ENCODE data around the gene PDE8A. TPM values are rescaled to one million over a fixed set of nuclear protein-coding genes. Genes with fewer than 3 reads are reported as not detected.

Gene PDE8A
- total and polyA plus RNA-seq, 7 donors: 27.8 to 45.5 (median 39.0) TPM

DNA sequence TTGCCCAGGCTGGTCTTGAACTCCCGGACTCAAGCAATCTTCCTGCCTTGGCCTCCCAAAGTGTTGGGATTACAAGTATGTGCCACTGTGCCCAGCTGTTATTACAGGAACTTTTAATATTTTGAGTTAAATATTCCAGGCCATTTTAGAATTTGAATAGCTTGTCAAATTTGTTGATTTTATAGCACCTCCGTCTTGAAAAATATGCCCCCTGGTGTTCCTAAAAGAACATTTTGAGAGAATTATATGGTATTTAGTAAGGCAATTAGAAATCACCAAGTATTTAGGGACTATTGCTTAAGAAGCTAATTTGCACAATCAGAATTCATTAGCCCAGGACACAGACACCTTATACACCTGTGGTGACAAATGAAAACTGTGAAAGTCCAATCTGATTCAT is 23.7 kb downstream of the PDE8A start:
- no peak overlapping the region for H3K27ac ChIP-seq
- H3K4me1 ChIP-seq: peaks cover 0 to 54% (median 46%) of the 10 kb centered on the region in 4 donors
- H3K9me3 ChIP-seq: no peaks in the 10 kb centered on the region
- H3K36me3 ChIP-seq: no peaks in the 10 kb centered on the region
- intact Hi-C loops (cut with DNase I): no loop called here
- WGBS, 2 donors: 79 to 85% methylated on average over 2 of the region's 2 CpGs
- H3K4me3 ChIP-seq: no peak overlapping the region
- TF ChIP-seq POLR2AphosphoS5 (IDR thresholded peaks at IDR 0.05) (no peak), EP300 (IDR thresholded peaks at IDR 0.05) (no peak), POLR2A (IDR thresholded peaks at IDR 0.05) (no peak)
- TF ChIP-seq, protein P1, sequence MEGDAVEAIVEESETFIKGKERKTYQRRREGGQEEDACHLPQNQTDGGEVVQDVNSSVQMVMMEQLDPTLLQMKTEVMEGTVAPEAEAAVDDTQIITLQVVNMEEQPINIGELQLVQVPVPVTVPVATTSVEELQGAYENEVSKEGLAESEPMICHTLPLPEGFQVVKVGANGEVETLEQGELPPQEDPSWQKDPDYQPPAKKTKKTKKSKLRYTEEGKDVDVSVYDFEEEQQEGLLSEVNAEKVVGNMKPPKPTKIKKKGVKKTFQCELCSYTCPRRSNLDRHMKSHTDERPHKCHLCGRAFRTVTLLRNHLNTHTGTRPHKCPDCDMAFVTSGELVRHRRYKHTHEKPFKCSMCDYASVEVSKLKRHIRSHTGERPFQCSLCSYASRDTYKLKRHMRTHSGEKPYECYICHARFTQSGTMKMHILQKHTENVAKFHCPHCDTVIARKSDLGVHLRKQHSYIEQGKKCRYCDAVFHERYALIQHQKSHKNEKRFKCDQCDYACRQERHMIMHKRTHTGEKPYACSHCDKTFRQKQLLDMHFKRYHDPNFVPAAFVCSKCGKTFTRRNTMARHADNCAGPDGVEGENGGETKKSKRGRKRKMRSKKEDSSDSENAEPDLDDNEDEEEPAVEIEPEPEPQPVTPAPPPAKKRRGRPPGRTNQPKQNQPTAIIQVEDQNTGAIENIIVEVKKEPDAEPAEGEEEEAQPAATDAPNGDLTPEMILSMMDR (IDR thresholded peaks at IDR 0.05): no peak
- DNase-seq: no peak
- H3K27me3 ChIP-seq: no peaks in the 10 kb centered on the region

DNA sequence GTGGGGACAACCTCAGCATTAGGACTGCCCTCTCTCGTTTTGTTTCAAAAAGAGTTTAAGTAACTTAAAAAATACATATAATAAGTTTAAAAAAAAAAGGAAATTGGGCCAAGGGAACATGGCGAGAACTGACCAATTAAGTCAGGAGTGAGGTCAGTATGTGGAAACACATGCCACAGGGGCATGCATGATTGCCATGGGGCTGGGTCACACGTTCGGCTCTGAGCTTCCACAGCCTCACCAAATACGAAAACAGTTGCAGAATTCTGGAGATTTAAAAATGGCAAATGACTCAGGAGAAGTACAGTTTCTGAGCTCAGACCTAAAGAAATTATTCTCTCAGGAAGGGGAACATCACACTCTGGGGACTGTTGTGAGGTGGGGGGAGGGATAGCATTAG is 24.1 kb downstream of the PDE8A start:
- 89% methylated on average over 5 of the region's 5 CpGs for WGBS, 2 donors
- DNase-seq: no peak
- H3K9me3 ChIP-seq: no peaks in the 10 kb centered on the region
- no peak overlapping the region for H3K27ac ChIP-seq
- H3K4me3 ChIP-seq: no peak overlapping the region
- intact Hi-C loops (cut with DNase I): no loop called here
- H3K36me3 ChIP-seq: no peaks in the 10 kb centered on the region
- peaks cover 0 to 54% (median 48%) of the 10 kb centered on the region in 4 donors for H3K4me1 ChIP-seq
- H3K27me3 ChIP-seq: no peaks in the 10 kb centered on the region
- no peak for TF ChIP-seq EP300 (IDR thresholded peaks at IDR 0.05)
- TF ChIP-seq, protein P1 (IDR thresholded peaks at IDR 0.05): no peak
- TF ChIP-seq POLR2AphosphoS5 (IDR thresholded peaks at IDR 0.05): no peak
- TF ChIP-seq POLR2A (IDR thresholded peaks at IDR 0.05): no peak

DNA sequence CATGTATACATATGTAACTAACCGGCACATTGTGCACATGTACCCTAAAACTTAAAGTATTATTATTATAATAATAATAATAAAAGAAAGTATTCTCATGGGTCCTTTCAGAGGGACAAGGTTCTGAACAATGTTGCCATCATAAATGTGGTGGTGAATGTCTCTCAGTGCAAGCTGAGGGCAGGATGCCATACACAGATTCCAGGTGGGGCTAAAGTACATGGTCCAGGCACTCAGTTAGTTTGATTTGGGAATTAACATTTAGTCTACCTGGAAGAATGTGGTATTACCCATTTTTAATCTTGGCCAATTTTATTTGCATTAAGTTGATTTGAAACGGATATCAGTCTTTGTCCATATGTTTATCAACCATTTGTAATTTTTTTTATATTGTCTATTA is 24.5 kb downstream of the PDE8A start:
- Histone ChIP-seq H3K9me3 (no peaks in the 10 kb centered on the region), H3K27me3 (no peaks in the 10 kb centered on the region), H3K4me1 (peaks cover 0 to 56% (median 50%) of the 10 kb centered on the region in 4 donors), H3K27ac (no peak overlapping the region), H3K4me3 (no peak overlapping the region), H3K36me3 (no peaks in the 10 kb centered on the region)
- intact Hi-C loops (cut with DNase I): no loop called here
- WGBS, 2 donors: 87 to 90% methylated on average over 2 of the region's 2 CpGs
- no peak for TF ChIP-seq EP300 (IDR thresholded peaks at IDR 0.05)
- no peak for TF ChIP-seq POLR2A (IDR thresholded peaks at IDR 0.05)
- TF ChIP-seq, protein P1 (IDR thresholded peaks at IDR 0.05): no peak
- no peak for TF ChIP-seq POLR2AphosphoS5 (IDR thresholded peaks at IDR 0.05)
- no peak for DNase-seq

DNA sequence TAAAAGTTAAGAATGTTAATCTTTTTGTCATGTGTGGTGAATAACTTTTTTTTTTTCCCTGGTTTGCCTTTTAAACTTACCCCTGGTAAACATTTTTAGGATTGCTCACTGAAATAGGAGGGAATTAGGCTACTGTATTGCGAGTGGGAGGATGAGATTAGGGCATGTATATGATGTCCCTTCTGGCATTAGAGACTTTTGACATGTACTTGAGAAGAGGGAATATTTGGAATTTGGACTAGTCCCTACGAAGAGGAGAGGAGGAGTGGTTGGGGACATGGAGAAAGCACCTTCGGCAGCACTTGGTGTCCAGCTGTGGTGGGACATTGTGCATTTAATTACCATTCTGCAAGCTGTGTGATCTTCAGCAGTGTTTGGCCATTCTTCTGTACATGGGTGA is 25.0 kb downstream of the PDE8A start:
- intact Hi-C loops (cut with DNase I): no loop called here
- Histone ChIP-seq H3K4me3 (no peak overlapping the region), H3K27me3 (no peaks in the 10 kb centered on the region), H3K27ac (no peak overlapping the region), H3K9me3 (no peaks in the 10 kb centered on the region), H3K4me1 (peaks cover 0 to 58% (median 52%) of the 10 kb centered on the region in 4 donors), H3K36me3 (no peaks in the 10 kb centered on the region)
- no peak for DNase-seq
- TF ChIP-seq POLR2AphosphoS5 (IDR thresholded peaks at IDR 0.05) (no peak), EP300 (IDR thresholded peaks at IDR 0.05) (no peak), POLR2A (IDR thresholded peaks at IDR 0.05) (no peak)
- TF ChIP-seq, protein P1 (IDR thresholded peaks at IDR 0.05): no peak
- 71 to 80% methylated on average over 3 of the region's 3 CpGs for WGBS, 2 donors

DNA sequence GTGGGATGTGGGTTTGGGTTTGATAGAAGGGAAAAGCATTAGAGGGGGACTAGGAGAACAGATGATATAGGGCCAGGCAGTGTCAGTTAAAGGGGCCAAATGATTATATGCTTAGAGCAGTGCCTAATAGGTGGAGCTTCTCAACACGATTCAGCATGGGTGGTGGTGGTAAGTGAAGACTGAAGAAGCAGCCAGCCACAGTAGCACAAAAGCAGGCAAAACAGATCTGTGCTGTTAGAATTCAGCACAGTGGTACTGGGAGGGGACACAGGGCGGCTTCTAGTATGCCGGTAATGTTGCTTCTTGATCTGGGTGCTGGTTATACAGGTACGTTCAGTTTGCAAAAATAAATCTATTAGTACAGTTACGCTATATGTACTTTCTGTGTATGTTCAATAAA is 25.5 kb downstream of the PDE8A start:
- no peak overlapping the region for H3K4me3 ChIP-seq
- H3K27me3 ChIP-seq: no peaks in the 10 kb centered on the region
- no peaks in the 10 kb centered on the region for H3K36me3 ChIP-seq
- H3K27ac ChIP-seq: no peak overlapping the region
- no peak for DNase-seq
- WGBS, 2 donors: 26 to 75% methylated on average over 5 of the region's 5 CpGs
- H3K9me3 ChIP-seq: no peaks in the 10 kb centered on the region
- intact Hi-C loops (cut with DNase I): no loop called here
- no peak for TF ChIP-seq EP300 (IDR thresholded peaks at IDR 0.05)
- no peak for TF ChIP-seq POLR2AphosphoS5 (IDR thresholded peaks at IDR 0.05)
- TF ChIP-seq, protein P1 (IDR thresholded peaks at IDR 0.05): no peak
- H3K4me1 ChIP-seq: peaks cover 0 to 58% (median 52%) of the 10 kb centered on the region in 4 donors
